Smooth muscle cell (in vitro differentiated cells): ENCODE data around the gene GSDME. TPM values are rescaled to one million over a fixed set of nuclear protein-coding genes. Genes with fewer than 3 reads are reported as not detected.

Experiments used
- DNase-seq: peaks from one replicate; lab custom pipeline; 2025; ENCODE audit not compliant: unreplicated experiment; lab: John Stamatoyannopoulos, UW
- H2AFZ ChIP-seq: fragments of 200-600 bp; sonication (generic); 2 replicates; pipeline ENCODE4 v1.6.0; 2016; ENCODE audit warnings: antibody characterized with exemption, low read depth, mild to moderate bottlenecking
- H3F3A ChIP-seq: fragments of 200-600 bp; sonication (generic); 2 replicates; pipeline ENCODE4 v1.6.0; 2017; ENCODE audit warnings: antibody characterized with exemption, low read depth
- H3K27ac ChIP-seq: fragments of 200-600 bp; sonication (generic); 2 replicates; pipeline ENCODE4 v1.5.1; 2016; ENCODE audit warnings: low read depth, mild to moderate bottlenecking
- H3K27me3 ChIP-seq: fragments of 200-600 bp; sonication (generic); 2 replicates; pipeline ENCODE4 v1.6.1; 2016; ENCODE audit warnings: low read depth, mild to moderate bottlenecking
- H3K36me3 ChIP-seq: fragments of 200-600 bp; sonication (generic); 2 replicates; pipeline ENCODE4 v1.5.1; 2016; ENCODE audit warnings: low read depth
- H3K4me1 ChIP-seq: fragments of 200-600 bp; sonication (generic); 2 replicates; pipeline ENCODE4 v1.5.1; 2016; ENCODE audit warnings: low read depth
- H3K4me2 ChIP-seq: fragments of 200-600 bp; sonication (generic); 2 replicates; pipeline ENCODE4 v1.6.0; 2016; ENCODE audit warnings: mild to moderate bottlenecking
- H3K4me3 ChIP-seq: fragments of 200-600 bp; sonication (generic); 2 replicates; pipeline ENCODE4 v1.5.1; 2016; ENCODE audit warnings: mild to moderate bottlenecking
- H3K79me2 ChIP-seq: fragments of 200-600 bp; sonication (generic); 2 replicates; pipeline ENCODE4 v1.6.0; 2016; ENCODE audit warnings: low read depth, mild to moderate bottlenecking
- H3K9ac ChIP-seq: fragments of 200-600 bp; sonication (generic); 2 replicates; pipeline ENCODE4 v1.6.0; 2016; ENCODE audit warnings: low read depth
- H3K9me3 ChIP-seq: fragments of 200-600 bp; sonication (generic); replicated peaks from 2 replicates; pipeline ENCODE4 v1.5.1; 2016; ENCODE audit warnings: low read depth
- H4K20me1 ChIP-seq: fragments of 200-600 bp; sonication (generic); 2 replicates; pipeline ENCODE4 v1.6.0; 2016; ENCODE audit warnings: low read depth
- WGBS: methylation state at CpG from one replicate; pipeline ENCODE4 v1.1.7; 2016; ENCODE audit warnings: low lambda C conversion rate; 5-methylcytosine and 5-hydroxymethylcytosine counted together
- polyA plus RNA-seq: library from polyadenylated mRNA; unstranded; fragments of >200 nt; fragmentation: Nextera tagmentation; extraction: Ambion mirVana; gene quantifications from 2 replicates; pipeline ENCODE4 v1.2.1, GENCODE V29; 2016
- total RNA-seq: library from RNA; depleted of rRNA; stranded (reverse); fragments of >200 nt; gene quantifications from 2 replicates; pipeline ENCODE4 v1.2.3, GENCODE V29; 2014
- TF ChIP-seq, protein P1 (sequence below): fragments of 200-600 bp; sonication (generic); IDR thresholded peaks from 2 replicates; pipeline ENCODE4 v1.5.1; 2017; ENCODE audit warnings: borderline replicate concordance, mild to moderate bottlenecking, antibody characterized with exemption; ENCODE audit not compliant: insufficient read depth, poor library complexity, severe bottlenecking

GSDME gene
- total and polyA plus RNA-seq, 2 experiments from 2014 or later = 14.8 to 19.6 TPM

DNA sequence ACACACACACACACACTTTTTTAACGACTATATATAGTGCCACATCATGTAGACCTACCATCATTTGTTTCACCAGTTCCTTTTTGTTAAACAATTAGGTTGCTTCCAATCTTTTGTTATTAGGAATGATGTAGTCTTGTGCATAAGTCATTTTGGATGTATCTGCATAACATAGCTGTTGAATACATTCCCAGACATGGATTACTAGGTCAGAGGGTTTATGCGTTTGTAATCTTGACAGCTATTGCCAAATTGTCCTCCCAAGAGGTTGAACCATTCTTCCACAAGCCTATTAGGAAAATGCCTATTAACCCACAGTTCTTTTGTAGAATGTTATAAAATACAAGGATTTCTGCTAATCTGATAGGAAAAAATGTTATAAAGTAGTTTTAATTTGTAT is 96.7 kb downstream of the GSDME start:
- H3K27ac ChIP-seq = no peak overlapping the region
- no peaks in the 10 kb centered on the region for H3K27me3 ChIP-seq
- no peak overlapping the region for H3K4me2 ChIP-seq
- no peak overlapping the region for H3K4me3 ChIP-seq
- peaks cover 4% of the 10 kb centered on the region for H4K20me1 ChIP-seq
- H3K9ac ChIP-seq = no peak overlapping the region
- no peak overlapping the region for H2AFZ ChIP-seq
- no peaks in the 10 kb centered on the region for H3K36me3 ChIP-seq
- H3F3A ChIP-seq = no peaks in the 10 kb centered on the region
- WGBS = 77% methylated on average over 2 of the region's 2 CpGs
- no peaks in the 10 kb centered on the region for H3K9me3 ChIP-seq
- H3K4me1 ChIP-seq = peaks cover 7% of the 10 kb centered on the region
- no peak for DNase-seq
- TF ChIP-seq, protein P1, sequence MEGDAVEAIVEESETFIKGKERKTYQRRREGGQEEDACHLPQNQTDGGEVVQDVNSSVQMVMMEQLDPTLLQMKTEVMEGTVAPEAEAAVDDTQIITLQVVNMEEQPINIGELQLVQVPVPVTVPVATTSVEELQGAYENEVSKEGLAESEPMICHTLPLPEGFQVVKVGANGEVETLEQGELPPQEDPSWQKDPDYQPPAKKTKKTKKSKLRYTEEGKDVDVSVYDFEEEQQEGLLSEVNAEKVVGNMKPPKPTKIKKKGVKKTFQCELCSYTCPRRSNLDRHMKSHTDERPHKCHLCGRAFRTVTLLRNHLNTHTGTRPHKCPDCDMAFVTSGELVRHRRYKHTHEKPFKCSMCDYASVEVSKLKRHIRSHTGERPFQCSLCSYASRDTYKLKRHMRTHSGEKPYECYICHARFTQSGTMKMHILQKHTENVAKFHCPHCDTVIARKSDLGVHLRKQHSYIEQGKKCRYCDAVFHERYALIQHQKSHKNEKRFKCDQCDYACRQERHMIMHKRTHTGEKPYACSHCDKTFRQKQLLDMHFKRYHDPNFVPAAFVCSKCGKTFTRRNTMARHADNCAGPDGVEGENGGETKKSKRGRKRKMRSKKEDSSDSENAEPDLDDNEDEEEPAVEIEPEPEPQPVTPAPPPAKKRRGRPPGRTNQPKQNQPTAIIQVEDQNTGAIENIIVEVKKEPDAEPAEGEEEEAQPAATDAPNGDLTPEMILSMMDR = no peak
- H3K79me2 ChIP-seq = no peaks in the 10 kb centered on the region

- TF ChIP-seq, protein P1 = no peak
- Histone ChIP-seq H3K27me3 (no peaks in the 10 kb centered on the region), H2AFZ (no peak overlapping the region), H3K4me3 (no peak overlapping the region), H3K4me1 (peaks cover 7% of the 10 kb centered on the region), H3K9me3 (no peaks in the 10 kb centered on the region), H4K20me1 (peaks cover 4% of the 10 kb centered on the region), H3K9ac (no peak overlapping the region), H3K4me2 (no peak overlapping the region), H3F3A (no peaks in the 10 kb centered on the region), H3K27ac (no peak overlapping the region), H3K36me3 (no peaks in the 10 kb centered on the region), H3K79me2 (no peaks in the 10 kb centered on the region)
- no peak for DNase-seq
- WGBS = 96% methylated on average over 2 of the region's 2 CpGs
Observed at GRCh38 chr7:24659505-24659904, 97.8 kb downstream of the GSDME start.

DNA sequence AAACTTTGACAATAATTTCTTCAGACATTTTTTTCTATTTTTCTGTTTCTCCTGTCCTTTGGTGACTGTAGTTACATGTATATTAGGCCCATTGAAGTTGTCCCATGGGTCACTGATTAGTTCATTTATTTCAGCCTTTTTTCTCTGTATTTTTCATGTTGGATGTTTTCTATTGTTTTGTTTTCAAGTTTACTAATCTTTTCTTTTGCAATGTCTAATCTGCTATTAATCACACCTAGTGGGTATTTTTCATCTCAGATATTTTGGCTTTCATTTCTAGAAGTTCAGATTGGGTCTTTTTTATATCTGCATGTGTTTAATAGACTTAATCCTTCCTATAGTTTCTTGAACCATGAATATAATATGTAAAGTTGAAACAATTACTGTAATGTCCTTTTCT is 99.3 kb downstream of the GSDME start:
- Histone ChIP-seq H3K36me3 (no peaks in the 10 kb centered on the region), H3K4me2 (no peak overlapping the region), H3F3A (no peaks in the 10 kb centered on the region), H3K79me2 (no peaks in the 10 kb centered on the region), H3K27me3 (no peaks in the 10 kb centered on the region), H3K9ac (no peak overlapping the region), H3K4me1 (peaks cover 7% of the 10 kb centered on the region), H3K9me3 (no peaks in the 10 kb centered on the region), H3K27ac (no peak overlapping the region), H3K4me3 (no peak overlapping the region), H2AFZ (no peak overlapping the region), H4K20me1 (peaks cover 4% of the 10 kb centered on the region)
- TF ChIP-seq, protein P1 = no peak
- no peak for DNase-seq

- Histone ChIP-seq H3F3A (no peaks in the 10 kb centered on the region), H3K4me3 (no peak overlapping the region), H3K36me3 (no peaks in the 10 kb centered on the region), H3K4me1 (peaks cover 7% of the 10 kb centered on the region), H3K79me2 (no peaks in the 10 kb centered on the region), H3K27me3 (no peaks in the 10 kb centered on the region), H2AFZ (no peak overlapping the region), H3K9me3 (no peaks in the 10 kb centered on the region), H3K4me2 (no peak overlapping the region), H3K9ac (no peak overlapping the region), H3K27ac (peak overlapping the region; percentile 13), H4K20me1 (peaks cover 4% of the 10 kb centered on the region)
- TF ChIP-seq, protein P1 = no peak
- no peak for DNase-seq
- 50% methylated on average over 6 of the region's 6 CpGs for WGBS
Observed at GRCh38 chr7:24656608-24657007, 100.7 kb downstream of the GSDME start.
